B cell (primary cell): ENCODE measurements around the gene ACSS1.

Source experiments
- CTCF ChIP-seq: fragments of 200-600 bp; IDR thresholded peaks from one replicate; pipeline ENCODE4 v1.8.0; 2022; ENCODE audit warnings: antibody characterized with exemption, mild to moderate bottlenecking
- EZH2 ChIP-seq: IDR thresholded peaks from 2 replicates; pipeline ENCODE4 v1.6.1; 2012; ENCODE audit warnings: borderline replicate concordance, low read depth, mild to moderate bottlenecking, moderate library complexity, low read length; ENCODE audit not compliant: insufficient read depth, poor library complexity, severe bottlenecking

- TF ChIP-seq CTCF, result no peak
- TF ChIP-seq EZH2, result no peak
Measured at GRCh38 chr20:25025091-25025861, 32.7 kb downstream of the ACSS1 start.
